ENCODE measurements around the gene COP1. TPM values are rescaled to one million over a fixed set of nuclear protein-coding genes. Genes with fewer than 3 reads are reported as not detected.
"Not testable (repeated sequence)": the region's sequence is repeated elsewhere in the genome, so short reads cannot be mapped to it uniquely, and the experiment has no call there.

The COP1 gene
- 10 to 100 TPM; 53.9 to 71.1 (median 56.6) TPM for polyA plus RNA-seq (ENCODE audit: insufficient read length in 3 of 3)
- long read RNA-seq, donor 1, partial matches to known transcripts: 6 of 7 reads
- long read RNA-seq, donor 1, other reads (novel, unspliced or antisense): 0 of 7 reads
- long read RNA-seq, donor 2, partial matches to known transcripts: 0 of 6 reads
- long read RNA-seq, donor 2, other reads (novel, unspliced or antisense): 0 of 6 reads
- long read RNA-seq, donor 3, transcript COP1-208 (2 exons, 450 nt): major isoform, 9 of 22 reads
- long read RNA-seq, donor 3, partial matches to known transcripts: 10 of 22 reads
- long read RNA-seq, donor 3, other reads (novel, unspliced or antisense): 0 of 22 reads
- long read RNA-seq, donor 4, transcript COP1-208 (2 exons, 450 nt): major isoform, 6 of 13 reads
- long read RNA-seq, donor 4, partial matches to known transcripts: 6 of 13 reads
- long read RNA-seq, donor 4, other reads (novel, unspliced or antisense): 0 of 13 reads
- long read RNA-seq, donor 5: 0 reads
- long read RNA-seq, donor 6, partial matches to known transcripts: 0 of 5 reads
- long read RNA-seq, donor 6, other reads (novel, unspliced or antisense): 0 of 5 reads
- long read RNA-seq, donor 7, transcript COP1-208 (2 exons, 450 nt): major isoform, 7 of 18 reads
- long read RNA-seq, donor 7, partial matches to known transcripts: 8 of 18 reads
- long read RNA-seq, donor 7, other reads (novel, unspliced or antisense): 0 of 18 reads
- long read RNA-seq, donor 8, transcript COP1-204 (20 exons, 3,033 nt): minor isoform, 5 of 16 reads
- long read RNA-seq, donor 8, transcript COP1-208 (2 exons, 450 nt): major isoform, 6 of 16 reads
- long read RNA-seq, donor 8, partial matches to known transcripts: 5 of 16 reads
- long read RNA-seq, donor 8, other reads (novel, unspliced or antisense): 0 of 16 reads
- long read RNA-seq, donor 9, partial matches to known transcripts: 0 of 4 reads
- long read RNA-seq, donor 9, other reads (novel, unspliced or antisense): 0 of 4 reads
- long read RNA-seq, donor 10, transcript COP1-208 (2 exons, 450 nt): major isoform, 5 of 19 reads
- long read RNA-seq, donor 10, partial matches to known transcripts: 11 of 19 reads
- long read RNA-seq, donor 10, other reads (novel, unspliced or antisense): 0 of 19 reads
- long read RNA-seq, donor 11, transcript COP1-204 (20 exons, 3,033 nt): minor isoform, 5 of 20 reads
- long read RNA-seq, donor 11, transcript COP1-208 (2 exons, 450 nt): major isoform, 9 of 20 reads
- long read RNA-seq, donor 11, partial matches to known transcripts: 6 of 20 reads
- long read RNA-seq, donor 11, other reads (novel, unspliced or antisense): 0 of 20 reads
- long read RNA-seq, donor 12, partial matches to known transcripts: 0 of 2 reads
- long read RNA-seq, donor 12, other reads (novel, unspliced or antisense): 0 of 2 reads
- long read RNA-seq, donor 13, partial matches to known transcripts: 9 of 17 reads
- long read RNA-seq, donor 13, other reads (novel, unspliced or antisense): 0 of 17 reads
- long read RNA-seq, donor 14, transcript COP1-208 (2 exons, 450 nt): major isoform, 5 of 13 reads
- long read RNA-seq, donor 14, partial matches to known transcripts: 7 of 13 reads
- long read RNA-seq, donor 14, other reads (novel, unspliced or antisense): 0 of 13 reads
- long read RNA-seq, donor 15, transcript COP1-208 (2 exons, 450 nt): major isoform, 5 of 7 reads
- long read RNA-seq, donor 15, partial matches to known transcripts: 0 of 7 reads
- long read RNA-seq, donor 15, other reads (novel, unspliced or antisense): 0 of 7 reads
- long read RNA-seq, donor 16, transcript COP1-204 (20 exons, 3,033 nt): minor isoform, 7 of 46 reads
- long read RNA-seq, donor 16, transcript COP1-208 (2 exons, 450 nt): major isoform, 20 of 46 reads
- long read RNA-seq, donor 16, partial matches to known transcripts: 19 of 46 reads
- long read RNA-seq, donor 16, other reads (novel, unspliced or antisense): 0 of 46 reads

DNA sequence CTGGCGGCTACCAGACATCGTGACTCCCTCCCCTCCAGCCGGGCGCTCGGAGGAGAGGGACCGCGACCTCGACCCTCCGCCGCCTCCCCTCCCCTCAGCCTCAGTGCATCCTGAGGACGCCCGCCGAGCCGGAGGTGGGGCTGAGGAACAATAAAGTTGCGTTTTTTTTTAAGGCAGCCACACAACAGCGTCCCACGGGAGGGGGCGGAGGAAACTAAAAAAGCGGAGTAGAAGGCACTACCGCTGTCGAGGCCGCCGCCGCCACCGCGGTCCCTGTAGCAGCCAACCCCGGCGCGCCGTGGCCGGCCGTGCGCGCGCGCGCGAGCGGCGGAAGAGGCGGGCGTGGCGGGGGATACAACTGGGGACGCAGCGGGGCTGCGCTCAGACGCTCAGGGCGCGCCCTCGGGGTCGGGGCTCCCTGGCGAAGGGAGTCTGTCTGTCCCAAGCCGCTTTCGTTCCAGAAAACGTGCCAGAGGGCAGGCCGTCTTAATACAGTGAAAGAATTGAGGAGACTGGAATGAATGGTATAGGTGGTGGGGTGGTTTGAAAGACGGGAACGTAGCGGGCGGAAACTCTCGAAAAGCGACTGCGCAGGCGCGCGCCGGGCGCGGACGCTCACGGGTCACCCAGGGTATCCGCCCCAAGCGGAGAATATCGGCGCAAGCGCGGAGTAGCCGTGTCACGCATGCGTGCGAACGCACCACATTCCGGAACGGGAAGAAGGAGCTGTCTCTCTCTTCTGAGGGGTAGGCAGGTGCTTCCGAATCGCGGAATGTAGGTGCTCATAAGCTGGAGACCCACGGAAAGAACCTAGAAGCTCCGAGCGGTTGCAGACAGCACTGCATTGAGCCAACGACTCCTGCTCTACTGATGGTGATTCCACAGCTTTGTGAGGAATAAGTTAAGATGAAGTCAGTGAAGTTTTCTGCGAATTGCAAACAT is at the start of gene COP1:
TSS of gene COP1 (minus strand) at position 326 of the 942 bp plus-strand sequence. CDS start at position 18, 308 bp downstream.
- DNase-seq (ENCODE audit: extremely low read depth in 1 of 11, low read depth in 9 of 11, low spot score in 4 of 11): peak; percentile 90 to 98 (median 93)

DNA sequence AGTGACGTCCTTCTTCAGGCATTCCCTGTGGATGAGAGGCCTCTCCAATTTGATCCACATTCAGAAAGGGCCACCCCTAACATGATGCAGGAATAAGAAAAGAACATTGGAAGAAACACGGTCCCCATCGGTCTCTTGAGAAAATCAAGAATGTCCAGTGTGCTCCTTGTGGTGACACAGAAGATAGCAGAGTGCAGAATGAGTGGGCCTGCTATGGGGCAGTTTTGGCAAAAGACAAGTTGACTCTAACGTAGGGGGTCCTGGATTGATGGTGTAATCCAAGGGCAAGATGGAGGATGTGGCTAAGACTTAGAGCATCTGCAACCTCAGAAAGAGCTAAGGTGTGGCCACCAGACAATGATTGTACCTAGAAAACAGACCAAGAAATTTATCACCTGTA is 45.1 kb upstream of the COP1 start:
- DNase-seq (ENCODE audit: extremely low read depth in 1 of 11, low read depth in 9 of 11, low spot score in 4 of 11): no peak

DNA sequence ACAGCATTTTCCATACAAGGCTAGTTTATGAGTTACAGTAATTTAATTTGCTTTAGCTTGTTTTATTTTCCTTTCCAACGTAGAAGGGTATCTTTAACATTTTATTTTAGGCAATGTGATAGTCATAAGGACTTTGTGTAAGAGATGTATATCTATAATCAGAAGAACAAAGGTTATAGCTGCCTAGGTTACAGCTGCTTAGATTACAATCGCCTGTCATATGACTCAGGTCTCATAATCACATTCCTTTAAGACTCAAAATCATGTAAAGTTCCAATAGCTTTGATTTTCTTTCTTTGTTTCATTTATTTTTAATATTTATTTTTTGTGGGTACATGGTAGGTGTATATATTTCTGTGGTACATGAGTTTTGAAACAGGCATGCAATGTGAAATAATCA is 37.8 kb upstream of the COP1 start:
- no peak for DNase-seq (ENCODE audit: extremely low read depth in 1 of 11, low read depth in 9 of 11, low spot score in 4 of 11)

DNA sequence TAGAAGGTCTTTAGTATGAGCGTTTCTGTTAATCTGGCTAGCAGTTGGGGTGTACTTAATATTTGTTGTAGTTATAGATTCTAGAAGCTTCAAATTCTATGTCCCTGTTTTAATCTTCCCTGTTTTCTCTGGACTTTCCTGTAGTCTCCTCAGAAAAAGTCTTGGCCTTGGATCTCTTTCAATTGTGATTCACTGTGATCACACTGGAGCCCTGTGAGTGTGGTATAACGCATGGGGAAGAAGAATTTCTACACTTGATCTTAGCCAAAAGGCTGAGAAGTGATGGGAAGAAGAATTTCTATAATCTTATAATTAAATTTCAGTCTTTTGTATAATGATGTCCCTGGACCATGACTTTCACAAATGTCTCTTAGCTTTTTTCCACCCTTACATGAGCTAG is 36.7 kb upstream of the COP1 start:
- DNase-seq (ENCODE audit: extremely low read depth in 1 of 11, low read depth in 9 of 11, low spot score in 4 of 11): no peak

DNA sequence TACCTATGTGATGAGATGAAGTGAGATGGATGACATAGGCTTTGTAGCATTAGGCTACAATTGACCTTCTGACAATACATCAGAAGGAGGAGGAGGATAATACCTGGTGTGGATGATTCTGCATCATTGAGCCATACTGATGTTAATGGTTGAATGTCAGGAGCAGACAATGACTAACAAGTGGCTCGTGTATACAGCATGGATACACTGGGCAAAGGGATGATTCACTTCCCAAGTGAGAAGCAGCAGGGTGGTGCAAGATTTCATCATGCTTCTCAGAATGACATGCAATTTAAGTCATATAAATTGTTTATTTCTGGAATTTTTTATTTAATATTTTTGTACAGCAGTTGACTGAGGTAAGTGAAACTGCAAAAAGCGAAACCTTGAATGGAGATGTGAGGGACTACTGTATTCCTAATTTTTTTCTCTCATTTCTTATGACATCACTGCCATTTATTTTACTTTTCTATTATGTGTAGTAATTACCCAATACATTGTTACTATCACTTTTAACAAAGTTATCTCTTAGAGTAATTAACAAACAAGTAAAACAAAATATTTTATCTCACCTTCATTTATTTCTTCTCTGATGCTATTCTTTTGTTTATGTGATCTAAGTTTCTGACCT is 34.4 kb upstream of the COP1 start:
- no peak for DNase-seq (ENCODE audit: extremely low read depth in 1 of 11, low read depth in 9 of 11, low spot score in 4 of 11)

DNA sequence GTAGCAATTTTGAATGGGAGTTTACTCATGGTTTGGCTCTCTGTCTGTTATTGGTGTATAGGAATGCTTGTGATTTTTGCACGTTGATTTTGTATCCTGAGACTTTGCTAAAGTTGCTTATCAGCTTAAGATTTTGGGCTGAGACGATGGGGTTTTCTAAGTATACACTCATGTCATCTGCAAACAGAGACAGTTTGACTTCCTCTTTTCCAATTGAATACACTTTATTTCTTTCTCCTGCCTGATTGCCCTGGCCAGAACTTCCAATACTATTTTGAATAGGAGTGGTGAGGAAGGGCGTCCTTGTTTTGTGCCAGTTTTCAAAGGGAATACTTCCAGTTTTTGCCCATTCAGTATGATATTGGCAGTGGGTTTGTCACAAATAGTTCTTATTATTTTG is 26.6 kb upstream of the COP1 start:
- not testable (repeated sequence) for DNase-seq (ENCODE audit: extremely low read depth in 1 of 11, low read depth in 9 of 11, low spot score in 4 of 11)

DNA sequence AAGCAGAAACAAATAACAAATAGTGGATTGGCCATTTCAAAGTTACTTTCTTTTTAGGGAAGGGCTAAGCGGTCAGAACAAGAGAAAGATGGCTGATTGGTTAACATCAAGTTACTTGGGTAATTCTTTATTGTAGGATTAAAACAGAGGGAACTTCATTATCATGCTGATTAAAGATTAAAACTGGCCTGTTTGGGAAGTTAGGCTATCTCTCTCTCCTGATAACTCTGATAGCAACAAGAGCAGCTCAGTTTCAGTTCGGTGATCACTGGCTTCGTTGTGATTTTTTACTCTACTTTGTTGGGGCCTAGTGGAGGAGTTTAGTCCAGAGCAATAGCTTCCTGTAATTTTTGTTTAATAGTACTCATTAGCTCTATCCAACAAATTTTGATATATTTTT is 20.5 kb upstream of the COP1 start:
- no peak for DNase-seq (ENCODE audit: extremely low read depth in 1 of 11, low read depth in 9 of 11, low spot score in 4 of 11)

DNA sequence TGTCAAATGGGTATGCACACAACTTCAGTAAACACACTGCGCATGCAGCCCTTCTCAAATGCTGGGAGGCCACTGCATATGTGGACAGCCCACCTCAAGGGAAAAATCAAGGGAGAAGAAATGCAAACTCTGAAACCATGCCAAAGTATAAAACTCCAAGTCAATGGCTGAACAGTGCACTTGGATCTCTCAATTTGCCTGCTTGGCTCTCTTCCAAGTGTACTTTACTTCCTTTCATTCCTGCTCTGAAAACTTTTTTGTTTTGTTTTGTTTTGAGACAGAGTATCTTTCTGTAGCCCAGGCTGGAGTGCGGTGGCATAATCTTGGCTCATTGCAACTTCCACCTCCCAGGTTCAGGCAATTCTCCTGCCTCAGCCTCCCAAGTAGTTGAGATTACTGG is 18.8 kb upstream of the COP1 start:
- no peak for DNase-seq (ENCODE audit: extremely low read depth in 1 of 11, low read depth in 9 of 11, low spot score in 4 of 11)

DNA sequence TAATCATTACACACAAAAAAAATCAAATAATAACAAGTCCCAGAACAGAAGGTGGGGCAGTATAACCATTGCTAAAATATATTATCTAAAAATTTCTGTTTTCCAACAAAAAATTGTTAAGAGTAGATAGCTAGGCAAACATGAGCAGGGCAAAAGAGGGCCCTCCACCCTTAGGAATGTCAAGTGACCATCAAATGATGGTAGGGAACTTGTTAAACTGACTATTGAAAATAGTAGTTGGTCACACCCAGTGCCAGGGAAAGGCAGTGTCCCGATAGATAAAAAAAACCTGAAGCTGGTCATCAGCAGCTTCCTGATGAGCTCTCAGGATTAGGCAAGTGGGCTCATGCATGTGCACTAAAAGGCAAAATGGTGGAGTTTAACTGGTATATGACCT is 18.4 kb upstream of the COP1 start:
- no peak for DNase-seq (ENCODE audit: extremely low read depth in 1 of 11, low read depth in 9 of 11, low spot score in 4 of 11)

DNA sequence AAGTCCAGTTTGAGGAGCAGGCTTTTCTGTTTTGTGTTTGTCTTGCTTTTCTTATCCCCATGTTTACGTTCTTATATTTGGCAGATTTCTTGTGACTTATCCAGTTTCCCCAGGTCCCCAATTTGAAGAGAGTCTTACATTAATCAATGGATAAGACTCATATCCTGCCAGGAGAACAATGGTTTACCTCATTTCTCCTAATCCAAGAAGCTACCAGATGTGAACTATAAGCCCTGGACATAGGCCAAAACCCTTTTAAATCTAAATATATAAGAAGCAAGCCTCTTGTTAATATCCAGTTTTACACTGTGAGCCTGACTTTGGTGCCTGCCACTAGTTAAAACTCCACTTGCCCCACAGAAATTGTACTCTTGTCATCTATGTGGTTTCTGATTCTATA is 15.1 kb upstream of the COP1 start:
- no peak for DNase-seq (ENCODE audit: extremely low read depth in 1 of 11, low read depth in 9 of 11, low spot score in 4 of 11)

DNA sequence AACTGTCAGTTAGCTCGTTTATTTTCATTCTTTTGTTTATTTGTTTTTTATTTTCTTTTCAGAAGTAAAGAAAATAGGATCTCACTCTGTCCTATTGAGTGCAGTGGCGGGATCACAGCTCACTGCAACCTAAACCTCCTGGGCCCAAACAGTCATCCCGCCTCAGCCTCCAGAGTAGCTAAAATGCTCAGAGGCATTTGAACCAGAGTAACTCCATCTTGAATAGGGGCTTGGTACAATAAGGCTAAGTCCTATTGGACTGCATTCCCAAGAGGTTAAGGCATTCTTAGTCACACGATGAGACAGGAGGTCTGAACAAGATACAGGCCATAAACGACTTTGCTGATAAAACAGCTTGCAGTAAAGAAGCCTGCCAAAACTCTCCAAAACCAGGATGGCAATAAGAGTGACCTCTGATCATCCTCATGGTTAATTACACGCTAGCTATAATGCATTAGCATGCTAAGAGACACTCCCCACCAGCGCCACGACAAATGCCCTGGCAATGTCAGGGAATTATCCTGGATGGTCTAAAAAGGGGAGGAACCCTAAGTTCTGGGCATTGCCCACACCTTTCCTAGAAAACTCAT is 13.1 kb upstream of the COP1 start:
- no peak for DNase-seq (ENCODE audit: extremely low read depth in 1 of 11, low read depth in 9 of 11, low spot score in 4 of 11)

DNA sequence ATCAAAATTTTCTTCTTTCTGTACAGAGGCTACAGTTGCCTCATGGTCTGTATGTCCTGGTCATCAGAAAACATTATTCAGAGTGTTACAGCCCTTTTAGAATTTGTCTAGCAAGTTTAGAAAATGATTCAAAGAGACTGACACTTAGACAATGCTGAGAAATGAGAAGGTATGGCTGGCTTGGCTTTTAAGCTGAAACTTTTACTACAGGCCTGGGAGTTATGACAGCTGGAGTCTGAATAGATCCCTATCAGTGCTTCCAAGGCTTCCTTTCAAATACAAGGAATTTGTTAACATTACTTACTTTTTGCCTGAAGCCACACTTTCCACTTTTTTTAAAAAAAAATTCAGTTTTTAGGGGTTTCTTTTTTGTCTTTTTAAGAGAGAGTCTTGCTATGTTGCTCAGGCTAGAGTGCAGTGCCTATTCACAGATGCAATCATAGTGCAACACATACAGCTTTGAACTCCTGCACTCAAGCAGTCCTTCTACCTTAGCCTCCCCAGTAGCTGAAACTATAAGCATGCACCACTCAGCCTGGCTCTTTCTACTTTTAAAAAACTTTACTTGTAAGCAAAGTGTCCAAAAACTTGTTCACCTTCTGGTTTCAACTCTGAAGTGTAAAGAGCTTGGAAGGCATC is 10.5 kb upstream of the COP1 start:
- no peak for DNase-seq (ENCODE audit: extremely low read depth in 1 of 11, low read depth in 9 of 11, low spot score in 4 of 11)

DNA sequence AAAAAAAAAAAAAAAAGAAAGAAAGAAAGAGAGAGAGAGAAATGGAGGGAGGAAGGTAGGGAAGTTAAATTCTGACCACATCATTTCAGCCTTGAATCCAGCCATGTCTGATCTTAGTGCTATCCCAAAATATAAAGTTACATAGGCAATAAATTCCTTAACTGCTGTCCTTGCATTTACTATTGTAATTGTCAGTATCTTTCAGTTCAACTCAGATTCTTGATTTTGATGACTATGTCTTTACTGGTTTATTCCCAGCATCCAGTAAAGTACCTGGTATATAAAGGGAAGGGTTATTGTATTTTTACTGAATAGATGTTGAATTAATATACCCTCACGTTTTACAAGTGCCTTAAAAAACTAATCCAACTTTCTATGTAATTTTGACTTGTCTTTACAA is 8.9 kb upstream of the COP1 start:
- no peak for DNase-seq (ENCODE audit: extremely low read depth in 1 of 11, low read depth in 9 of 11, low spot score in 4 of 11)

DNA sequence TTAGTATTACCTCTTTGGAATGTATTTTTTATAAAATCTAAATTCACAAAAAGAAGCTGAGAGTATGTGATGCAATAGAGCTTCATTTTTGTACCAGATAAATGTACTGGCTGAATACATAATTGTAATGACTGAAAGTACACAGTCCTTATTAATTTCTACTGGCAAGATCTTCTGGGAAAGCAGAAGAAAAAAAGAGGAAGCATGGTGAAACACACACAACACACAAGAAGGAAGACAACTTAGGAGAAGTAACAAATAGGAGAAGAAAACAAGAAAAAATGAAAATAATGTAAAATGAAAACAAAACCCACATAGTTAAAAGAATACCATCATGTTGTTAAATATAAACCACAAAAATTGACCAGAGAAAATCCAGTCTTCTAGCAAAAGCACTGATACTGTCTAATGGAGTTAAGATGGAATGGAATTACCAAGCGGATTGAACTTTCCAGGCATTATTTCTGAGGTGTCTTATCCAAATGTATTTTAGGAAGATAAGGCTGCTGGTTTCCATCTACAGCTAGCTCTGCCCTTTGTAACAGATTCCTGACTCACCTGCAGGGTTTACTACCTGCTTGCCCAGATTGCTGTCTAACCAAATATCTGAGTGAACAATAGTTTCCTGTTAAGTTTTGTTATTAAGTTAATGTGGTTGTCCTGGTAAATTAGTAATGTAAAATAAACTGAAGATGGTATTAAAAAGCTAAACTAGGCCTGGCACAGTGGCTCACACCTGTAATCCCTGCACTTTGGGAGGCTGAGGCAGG is 4.5 kb upstream of the COP1 start:
- DNase-seq (ENCODE audit: extremely low read depth in 1 of 11, low read depth in 9 of 11, low spot score in 4 of 11): no peak

DNA sequence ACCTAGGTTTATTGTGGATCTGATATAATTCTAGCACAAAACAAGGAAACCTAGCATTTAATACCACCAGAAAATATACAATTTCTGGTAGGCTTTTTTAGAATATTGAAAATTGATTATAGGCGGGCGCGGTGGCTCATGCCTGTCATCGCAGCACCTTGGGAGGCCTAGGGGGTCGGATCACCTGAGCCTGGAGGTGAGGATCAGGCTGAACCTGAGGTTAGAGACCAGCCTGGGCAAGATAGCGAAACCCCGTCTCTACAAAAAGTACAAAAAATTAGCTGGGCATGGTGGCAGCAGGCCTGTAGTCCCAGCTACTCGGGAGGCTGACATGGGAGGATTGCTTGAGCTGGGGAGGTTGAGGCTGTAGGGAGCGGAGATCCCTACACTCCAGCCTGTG is 948 bp upstream of the COP1 start:
- no peak for DNase-seq (ENCODE audit: extremely low read depth in 1 of 11, low read depth in 9 of 11, low spot score in 4 of 11)
